ENCODE measurements around the gene CRTC2.

The CRTC2 gene

DNA sequence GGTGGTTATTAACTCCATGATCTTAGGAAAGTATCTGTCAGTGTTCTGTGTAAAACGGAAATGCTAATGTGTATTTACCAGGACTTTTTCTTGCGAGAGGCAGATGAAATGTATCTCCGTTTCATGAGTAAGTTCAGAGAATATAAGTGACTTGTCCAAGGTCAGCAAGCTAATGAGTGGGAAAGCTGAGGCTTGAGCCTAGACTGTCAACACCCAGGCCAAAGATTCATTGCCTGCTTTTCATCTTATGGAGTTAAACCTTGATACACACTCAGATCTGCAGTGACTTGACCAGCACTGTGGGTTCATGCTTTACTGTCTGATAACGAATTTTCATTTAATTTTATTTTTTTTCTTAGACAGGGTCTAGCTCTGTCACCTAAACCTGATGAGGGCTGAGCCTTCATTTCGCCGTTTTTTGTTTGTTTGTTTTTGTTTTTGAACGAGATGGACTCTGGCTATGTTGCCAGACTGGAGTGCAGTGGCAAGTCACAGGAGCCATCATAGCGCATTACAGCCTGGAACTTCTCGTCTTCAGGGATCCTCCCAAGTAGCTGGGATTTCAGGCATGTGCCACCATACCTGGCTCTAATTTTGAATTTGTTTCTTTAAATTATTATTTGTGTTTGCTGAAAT, 20.0 kb upstream of the CRTC2 start:
- TF ChIP-seq, protein P1, sequence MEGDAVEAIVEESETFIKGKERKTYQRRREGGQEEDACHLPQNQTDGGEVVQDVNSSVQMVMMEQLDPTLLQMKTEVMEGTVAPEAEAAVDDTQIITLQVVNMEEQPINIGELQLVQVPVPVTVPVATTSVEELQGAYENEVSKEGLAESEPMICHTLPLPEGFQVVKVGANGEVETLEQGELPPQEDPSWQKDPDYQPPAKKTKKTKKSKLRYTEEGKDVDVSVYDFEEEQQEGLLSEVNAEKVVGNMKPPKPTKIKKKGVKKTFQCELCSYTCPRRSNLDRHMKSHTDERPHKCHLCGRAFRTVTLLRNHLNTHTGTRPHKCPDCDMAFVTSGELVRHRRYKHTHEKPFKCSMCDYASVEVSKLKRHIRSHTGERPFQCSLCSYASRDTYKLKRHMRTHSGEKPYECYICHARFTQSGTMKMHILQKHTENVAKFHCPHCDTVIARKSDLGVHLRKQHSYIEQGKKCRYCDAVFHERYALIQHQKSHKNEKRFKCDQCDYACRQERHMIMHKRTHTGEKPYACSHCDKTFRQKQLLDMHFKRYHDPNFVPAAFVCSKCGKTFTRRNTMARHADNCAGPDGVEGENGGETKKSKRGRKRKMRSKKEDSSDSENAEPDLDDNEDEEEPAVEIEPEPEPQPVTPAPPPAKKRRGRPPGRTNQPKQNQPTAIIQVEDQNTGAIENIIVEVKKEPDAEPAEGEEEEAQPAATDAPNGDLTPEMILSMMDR (IDR thresholded peaks at IDR 0.05; ENCODE audit: insufficient read depth, low read depth, low read length, missing control alignments) = no peak
- DNase-seq (ENCODE audit: low read depth) = no peak

DNA sequence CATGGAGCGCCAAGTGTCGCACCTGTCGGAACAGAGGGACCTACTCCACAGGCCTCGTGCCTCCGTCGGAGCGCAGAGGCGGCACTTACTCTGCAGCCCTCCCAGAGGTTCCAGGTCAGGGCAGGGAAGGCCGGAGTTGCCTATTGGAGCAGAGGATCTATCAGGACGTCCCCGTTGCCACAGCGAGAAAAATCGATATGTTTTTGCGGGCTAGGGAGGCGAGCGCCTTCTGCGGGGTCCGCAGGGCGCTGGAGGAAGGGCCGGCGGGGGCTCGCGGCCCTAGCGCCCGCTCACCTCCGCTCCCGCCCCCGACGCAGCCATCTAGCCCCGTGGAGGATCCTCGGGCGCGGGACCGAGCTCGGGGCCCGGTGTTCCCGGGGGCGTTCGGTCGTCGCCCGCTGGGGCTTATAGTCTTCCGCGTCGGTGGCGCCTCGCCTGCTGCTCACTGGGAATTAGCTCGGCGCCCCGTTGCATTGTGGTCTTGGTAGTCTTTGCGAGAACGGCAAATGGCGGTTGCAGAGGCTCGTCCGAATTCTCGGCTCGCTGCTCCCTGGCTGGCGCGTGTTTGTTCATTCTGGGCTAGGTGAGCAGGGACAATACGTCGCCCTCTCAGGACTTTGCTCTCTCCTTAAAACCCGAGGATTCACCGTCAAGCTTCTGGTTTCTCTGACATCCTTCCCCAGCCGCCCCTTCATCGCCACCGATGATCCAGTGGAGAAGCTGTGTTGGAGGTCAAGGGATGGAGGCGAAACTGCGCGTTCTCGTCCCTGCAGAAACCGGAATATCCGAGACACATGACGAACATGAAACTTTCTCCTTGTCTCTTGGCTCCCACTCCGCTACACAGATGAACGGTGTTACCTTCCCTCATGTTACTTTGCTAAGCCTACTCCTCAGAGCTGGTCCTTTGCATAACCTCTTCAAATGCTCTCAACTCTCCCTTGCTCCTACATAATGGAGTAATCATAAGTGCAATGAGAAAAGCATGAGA, 19.1 kb upstream of the CRTC2 start, which contains the start of gene JTB:
Gene JTB, minus strand, starts transcription at position 425 of the 991 bp plus-strand sequence. Its CDS starts 422 bp downstream, at position 3.
- peak within 1 kb of the TSS; percentile 96 for H3K4me3 ChIP-seq (ENCODE audit: low read length)
- TF ChIP-seq, protein P1 (IDR thresholded peaks at IDR 0.05; ENCODE audit: insufficient read depth, low read depth, low read length, missing control alignments) = no peak
- peak; percentile 88 for DNase-seq (ENCODE audit: low read depth)

More for the DNA sequence above, 20.0 kb upstream of the CRTC2 start:
- peak overlapping the region; percentile 96 for H3K4me3 ChIP-seq (ENCODE audit: low read length)

DNA sequence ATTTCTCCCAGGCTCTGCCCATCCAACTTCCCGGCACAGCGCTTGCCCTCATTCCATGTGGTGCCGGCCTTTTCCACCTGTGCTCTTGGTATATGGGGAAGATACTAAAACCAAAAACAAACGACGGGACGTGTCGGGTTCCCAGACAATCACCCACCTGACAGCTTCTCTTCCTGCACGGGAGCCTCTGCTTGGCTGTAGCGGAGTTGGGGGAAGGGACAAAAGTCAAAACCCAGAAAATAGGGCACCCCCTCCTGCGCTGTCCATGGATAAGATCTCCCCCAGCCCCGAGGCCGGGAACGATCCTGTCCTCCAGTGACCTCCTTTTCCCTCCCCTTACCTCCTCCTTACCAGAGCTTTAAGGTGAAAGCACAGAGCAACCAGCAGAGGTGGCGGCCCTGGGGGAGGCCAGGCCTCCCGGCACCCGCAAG, 18.4 kb upstream of the CRTC2 start:
- no peak for DNase-seq (ENCODE audit: low read depth)
- H3K4me3 ChIP-seq (ENCODE audit: low read length) = peak overlapping the region; percentile 96

DNA sequence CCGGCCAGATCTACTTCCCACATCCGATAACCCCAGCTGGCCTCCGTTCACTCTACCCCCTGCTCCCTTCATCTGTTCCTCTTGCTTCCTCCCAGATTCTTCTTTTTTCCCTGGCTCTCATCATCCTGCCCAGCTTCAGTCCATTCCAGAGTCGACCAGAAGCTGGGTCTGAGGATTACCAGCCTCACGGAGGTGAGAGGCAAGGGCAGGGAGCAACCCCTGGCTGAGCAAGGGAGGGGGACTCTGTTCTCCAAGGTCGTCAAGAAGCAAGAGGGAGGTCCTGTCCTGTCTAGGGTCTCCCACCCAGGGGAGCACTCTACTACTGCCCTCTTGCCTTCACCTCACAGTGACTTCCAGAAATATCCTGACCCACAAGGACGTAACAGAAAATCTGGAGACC, 15.1 kb upstream of the CRTC2 start:
- TF ChIP-seq, protein P1 (IDR thresholded peaks at IDR 0.05; ENCODE audit: insufficient read depth, low read depth, low read length, missing control alignments) = no peak
- H3K4me3 ChIP-seq (ENCODE audit: low read length) = no peak overlapping the region
- no peak for DNase-seq (ENCODE audit: low read depth)

More for the DNA sequence above, 18.4 kb upstream of the CRTC2 start:
- TF ChIP-seq, protein P1 (IDR thresholded peaks at IDR 0.05; ENCODE audit: insufficient read depth, low read depth, low read length, missing control alignments) = no peak

DNA sequence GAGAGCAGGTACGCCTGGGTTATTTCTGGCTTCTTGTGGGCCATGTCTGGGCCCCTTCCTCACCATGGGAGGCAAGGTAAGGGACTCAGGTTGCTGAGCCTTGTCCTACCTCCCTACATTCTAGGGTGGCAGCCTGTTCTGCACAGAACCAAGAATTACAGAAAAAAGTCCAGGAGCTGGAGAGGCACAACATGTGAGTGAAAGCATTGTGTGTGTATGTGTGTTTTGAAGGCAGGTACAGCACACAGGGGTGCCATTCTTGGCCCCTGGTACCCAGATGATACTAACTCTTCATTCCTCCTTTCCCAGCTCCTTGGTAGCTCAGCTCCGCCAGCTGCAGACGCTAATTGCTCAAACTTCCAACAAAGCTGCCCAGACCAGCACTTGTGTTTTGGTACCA, 14.7 kb upstream of the CRTC2 start:
- TF ChIP-seq, protein P1 (IDR thresholded peaks at IDR 0.05; ENCODE audit: insufficient read depth, low read depth, low read length, missing control alignments) = no peak
- no peak overlapping the region for H3K4me3 ChIP-seq (ENCODE audit: low read length)
- DNase-seq (ENCODE audit: low read depth) = no peak

DNA sequence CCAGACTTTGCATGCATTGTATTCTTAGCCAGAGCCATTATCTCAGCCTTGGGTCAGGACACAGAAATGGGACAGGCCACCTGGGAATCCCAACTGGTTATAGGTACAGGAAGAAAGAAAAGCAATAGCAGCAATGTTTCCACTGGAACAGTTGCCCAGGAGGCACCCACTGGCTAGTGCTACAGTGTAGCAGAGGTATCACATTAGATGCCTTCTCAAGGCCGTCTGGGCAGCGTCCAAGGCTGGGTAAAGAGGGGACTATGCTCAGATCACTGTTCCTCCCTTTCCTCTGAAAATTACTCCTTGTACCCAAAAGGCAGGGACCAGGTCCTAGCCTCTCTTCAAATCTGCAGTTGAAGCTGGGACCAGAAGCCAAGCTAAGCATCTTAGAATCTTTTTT, 11.9 kb upstream of the CRTC2 start:
- H3K4me3 ChIP-seq (ENCODE audit: low read length) = no peak overlapping the region
- no peak for DNase-seq (ENCODE audit: low read depth)
- TF ChIP-seq, protein P1 (IDR thresholded peaks at IDR 0.05; ENCODE audit: insufficient read depth, low read depth, low read length, missing control alignments) = no peak

Measured in epithelial cell of esophagus (primary cell).